GM18508 (cell line): Measurements from ENCODE around the gene SV2B.

ENCODE experiments used
- ATAC-seq: cut with Tn5 transposase; IDR thresholded peaks from one replicate; pipeline ENCODE4 v1.9.1; 2021; ENCODE audit warnings: moderate number of reproducible peaks; ENCODE audit not compliant: insufficient read depth, unreplicated experiment

SV2B gene

DNA sequence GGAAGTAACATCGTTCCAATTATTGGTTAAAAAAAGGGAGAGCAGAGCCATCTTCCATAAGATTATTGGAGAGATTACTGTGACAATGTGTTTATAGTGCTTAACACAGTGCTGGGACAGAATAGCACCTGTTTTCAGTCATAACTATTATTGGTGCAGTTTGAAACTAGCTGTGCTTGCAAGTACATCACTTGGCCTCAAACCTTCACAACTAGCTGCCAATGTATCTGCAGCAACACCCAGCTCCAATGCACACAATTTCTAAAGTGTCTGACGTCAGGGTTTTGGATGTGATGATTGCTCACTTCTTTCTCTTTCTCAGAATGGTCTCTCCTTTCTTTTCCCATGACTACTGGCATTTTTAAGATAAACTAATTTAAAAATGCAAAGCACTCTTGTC lies 246.2 kb downstream of the SV2B start:
- ATAC-seq = no peak

DNA sequence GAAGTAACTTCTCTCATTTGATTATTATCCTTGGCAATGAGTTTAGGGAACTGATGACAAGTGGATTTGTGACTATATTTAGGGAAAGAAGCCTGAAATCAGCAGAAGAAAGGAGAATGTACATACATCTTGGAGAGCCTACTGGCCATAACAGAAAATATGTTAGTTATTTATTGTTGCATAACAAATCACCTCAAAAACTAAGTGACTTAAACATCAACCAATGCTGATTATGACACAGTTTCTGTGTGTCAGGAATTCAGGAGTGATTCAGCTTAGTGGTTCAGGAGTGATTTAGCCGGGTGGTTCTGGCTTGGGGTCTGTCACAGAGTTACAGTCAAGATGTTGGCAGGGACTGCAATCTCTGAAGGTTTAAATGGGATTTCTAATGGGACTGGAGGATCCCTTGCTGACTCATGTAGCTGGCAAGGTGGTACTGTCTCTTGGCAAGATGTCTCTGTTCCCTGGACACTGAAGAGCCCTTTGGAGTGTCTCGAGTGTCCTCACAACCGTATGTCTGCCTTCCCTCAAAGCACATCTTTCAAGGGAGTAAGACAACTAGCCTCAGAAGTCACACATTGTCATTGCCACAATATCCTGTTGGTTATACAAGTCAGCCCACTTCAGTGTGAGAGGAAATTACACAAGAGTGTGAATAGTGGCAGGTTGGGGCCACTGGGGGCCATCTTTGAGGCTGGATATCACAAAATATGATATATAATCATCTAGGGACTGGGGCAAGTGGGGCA lies 248.9 kb downstream of the SV2B start:
- no peak for ATAC-seq
